Mononuclear cell (primary cell): ENCODE data around the gene DDX6. TPM values are rescaled to one million over a fixed set of nuclear protein-coding genes. Genes with fewer than 3 reads are reported as not detected.
"Not testable (repeated sequence)": the region's sequence is repeated elsewhere in the genome, so short reads cannot be mapped to it uniquely, and the experiment has no call there.

Experiments
- H3K27me3 ChIP-seq: 2 replicates; pipeline ENCODE4 v1.6.0; 2011; ENCODE audit warnings: low read length, control low read depth; ENCODE audit not compliant: insufficient read depth
- H3K4me1 ChIP-seq: 2 replicates; pipeline ENCODE4 v1.5.1; 2011; ENCODE audit warnings: mild to moderate bottlenecking, low read length, control low read depth; ENCODE audit not compliant: insufficient read depth
- H3K4me3 ChIP-seq: 2 replicates; pipeline ENCODE4 v1.5.1; 2011; ENCODE audit warnings: mild to moderate bottlenecking, low read length, moderate library complexity
- H3K9me3 ChIP-seq: 2 replicates; pipeline ENCODE4 v1.5.1; 2011; ENCODE audit warnings: low read depth, mild to moderate bottlenecking, control low read depth, low read length
- total RNA-seq: library from RNA; depleted of rRNA; stranded (reverse); fragments of >200 nt; gene quantifications from one replicate; pipeline ENCODE4 v1.2.3, GENCODE V29; 2012

DDX6 gene
- total RNA-seq, 1 donor, result 462 TPM

- H3K9me3 ChIP-seq, H3K4me3 ChIP-seq, H3K27me3 ChIP-seq, H3K4me1 ChIP-seq: not testable (repeated sequence)
Measured at GRCh38 chr11:118729753-118730152, 61.2 kb downstream of the DDX6 start.

- not testable (repeated sequence) for H3K4me3 ChIP-seq, H3K4me1 ChIP-seq, H3K9me3 ChIP-seq, H3K27me3 ChIP-seq
Measured at GRCh38 chr11:118728112-118728511, 62.9 kb downstream of the DDX6 start.

GRCh38 chr11:118727721-118728066, 63.3 kb downstream of the DDX6 start:
- H3K27me3 ChIP-seq, H3K4me1 ChIP-seq: not testable (repeated sequence)

GRCh38 chr11:118727001-118727720, 63.8 kb downstream of the DDX6 start:
- not testable (repeated sequence) for H3K27me3 ChIP-seq, H3K9me3 ChIP-seq, H3K4me1 ChIP-seq, H3K4me3 ChIP-seq

More at GRCh38 chr11:118727721-118728066, 63.3 kb downstream of the DDX6 start:
- not testable (repeated sequence) for H3K4me3 ChIP-seq, H3K9me3 ChIP-seq

DNA sequence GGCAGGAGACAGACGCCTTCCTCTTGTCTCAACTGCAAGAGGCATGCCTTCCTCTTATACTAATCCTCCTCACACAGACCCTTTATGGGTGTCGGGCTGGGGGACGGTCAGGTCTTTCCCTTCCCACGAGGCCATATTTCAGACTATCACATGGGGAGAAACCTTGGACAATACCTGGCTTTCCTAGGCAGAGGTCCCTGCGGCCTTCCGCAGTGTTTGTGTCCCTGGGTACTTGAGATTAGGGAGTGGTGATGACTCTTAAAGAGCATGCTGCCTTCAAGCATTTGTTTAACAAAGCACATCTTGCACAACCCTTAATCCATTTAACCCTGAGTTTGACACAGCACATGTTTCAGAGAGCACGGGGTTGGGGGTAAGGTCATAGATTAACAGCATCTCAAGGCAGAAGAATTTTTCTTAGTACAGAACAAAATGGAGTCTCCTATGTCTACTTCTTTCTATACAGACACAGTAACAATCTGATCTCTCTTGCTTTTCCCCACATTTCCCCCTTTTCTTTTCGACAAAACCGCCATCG, 69.4 kb downstream of the DDX6 start:
- not testable (repeated sequence) for H3K4me1 ChIP-seq, H3K9me3 ChIP-seq, H3K4me3 ChIP-seq, H3K27me3 ChIP-seq

GRCh38 chr11:118720740-118721139, 70.2 kb downstream of the DDX6 start:
- H3K9me3 ChIP-seq, H3K27me3 ChIP-seq, H3K4me3 ChIP-seq, H3K4me1 ChIP-seq: not testable (repeated sequence)

- H3K4me3 ChIP-seq, H3K27me3 ChIP-seq, H3K9me3 ChIP-seq: not testable (repeated sequence)
- H3K4me1 ChIP-seq, result peaks cover 10% of the 10 kb centered on the region
Measured at GRCh38 chr11:118720078-118720477, 70.9 kb downstream of the DDX6 start.

GRCh38 chr11:118718562-118718961, 72.4 kb downstream of the DDX6 start:
- not testable (repeated sequence) for H3K27me3 ChIP-seq, H3K4me3 ChIP-seq, H3K9me3 ChIP-seq
- peaks cover 11% of the 10 kb centered on the region for H3K4me1 ChIP-seq

- H3K9me3 ChIP-seq, H3K27me3 ChIP-seq, H3K4me3 ChIP-seq: not testable (repeated sequence)
- peaks cover 11% of the 10 kb centered on the region for H3K4me1 ChIP-seq
Measured at GRCh38 chr11:118717733-118718132, 73.2 kb downstream of the DDX6 start.

DNA sequence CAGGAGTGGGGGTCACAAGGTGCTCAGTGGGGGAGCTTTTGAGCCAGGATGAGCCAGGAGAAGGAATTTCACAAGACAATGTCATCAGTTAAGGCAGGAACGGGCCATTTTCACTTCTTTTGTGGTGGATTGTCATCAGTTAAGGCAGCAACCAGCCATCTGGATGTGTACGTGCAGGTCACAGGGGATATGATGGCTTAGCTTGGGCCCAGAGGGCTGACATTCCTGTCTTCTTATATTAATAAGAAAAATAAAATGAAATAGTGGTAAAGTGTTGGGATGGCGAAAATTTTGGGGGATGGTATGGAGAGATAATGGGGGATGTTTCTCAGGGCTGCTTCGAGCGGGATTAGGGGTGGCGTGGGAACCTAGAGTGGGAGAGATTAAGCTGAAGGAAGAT, 73.7 kb downstream of the DDX6 start:
- H3K4me3 ChIP-seq, H3K27me3 ChIP-seq, H3K9me3 ChIP-seq: not testable (repeated sequence)
- H3K4me1 ChIP-seq, result peaks cover 11% of the 10 kb centered on the region

GRCh38 chr11:118715837-118716260, 75.1 kb downstream of the DDX6 start:
- Histone ChIP-seq H3K27me3 (no peaks in the 10 kb centered on the region), H3K4me1 (peaks cover 11% of the 10 kb centered on the region), H3K9me3 (no peaks in the 10 kb centered on the region), H3K4me3 (no peak overlapping the region)

DNA sequence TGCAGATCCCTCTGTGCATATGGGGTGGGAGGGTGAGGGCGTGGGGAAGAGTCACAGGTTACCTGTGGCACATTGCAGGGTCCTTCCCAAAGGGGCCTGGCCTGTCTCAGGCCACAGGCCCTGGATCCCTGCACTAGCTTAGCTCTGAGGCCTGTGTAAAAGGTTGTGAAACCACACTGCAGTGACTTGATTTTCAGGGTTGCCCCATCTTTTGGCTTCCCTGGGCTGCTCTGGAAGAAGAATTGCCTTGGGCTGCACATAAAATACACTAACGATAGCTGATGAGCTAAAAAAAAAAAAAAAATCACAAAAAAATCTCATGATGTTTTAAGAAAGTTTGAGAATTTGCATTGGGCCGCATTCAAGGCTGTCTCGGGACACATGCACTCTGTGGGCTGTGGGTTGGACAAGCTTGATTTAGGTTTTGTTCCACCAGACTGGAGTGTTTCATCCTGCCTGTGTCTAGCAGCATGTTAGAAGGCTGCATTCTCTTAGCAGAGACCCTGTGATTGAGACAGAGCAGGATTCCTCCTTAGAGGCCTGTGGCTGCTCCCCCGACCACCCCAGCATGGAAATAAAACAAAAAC, 75.6 kb downstream of the DDX6 start:
- Histone ChIP-seq H3K4me1 (peaks cover 11% of the 10 kb centered on the region), H3K27me3 (no peaks in the 10 kb centered on the region), H3K9me3 (no peaks in the 10 kb centered on the region), H3K4me3 (no peak overlapping the region)

DNA sequence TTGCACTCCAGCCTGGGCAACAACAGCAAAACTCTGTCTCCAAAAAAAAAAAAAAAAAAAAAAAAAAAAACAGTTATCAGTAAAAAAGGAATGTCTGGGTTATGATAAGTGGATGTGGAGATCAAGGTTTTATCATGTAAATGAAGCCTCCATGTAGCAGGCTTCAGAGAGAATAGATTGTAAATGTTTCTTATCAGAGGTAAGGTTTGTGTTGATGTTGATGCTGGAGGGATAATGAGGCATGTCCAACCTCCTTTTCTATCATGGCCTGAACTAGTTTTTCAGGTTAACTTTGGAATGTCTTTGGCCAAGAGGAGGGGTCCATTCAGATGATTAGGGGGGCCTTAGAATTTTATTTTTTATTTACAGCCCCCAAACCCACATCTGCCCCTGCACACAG, 76.1 kb downstream of the DDX6 start:
- Histone ChIP-seq H3K9me3 (no peaks in the 10 kb centered on the region), H3K27me3 (no peaks in the 10 kb centered on the region), H3K4me1 (peaks cover 11% of the 10 kb centered on the region), H3K4me3 (no peak overlapping the region)

DNA sequence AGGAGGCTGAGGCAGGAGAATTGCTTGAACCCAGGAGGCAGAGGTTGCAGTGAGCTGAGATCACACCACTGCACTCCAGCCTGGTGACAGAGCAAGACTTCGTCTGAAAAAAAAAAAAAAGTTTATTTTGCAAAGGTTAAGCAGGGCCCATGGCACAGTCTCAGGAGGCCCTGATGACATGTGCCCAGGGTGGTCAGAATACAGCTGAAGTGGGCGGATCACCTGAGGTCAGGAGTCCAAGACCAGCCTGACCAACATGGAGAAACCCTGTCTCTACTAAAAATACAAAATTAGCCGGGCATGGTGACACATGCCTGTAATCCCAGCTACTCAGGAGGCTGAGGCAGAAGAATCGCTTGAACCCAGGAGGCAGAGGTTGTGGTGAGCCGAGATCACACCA, 76.5 kb downstream of the DDX6 start:
- peaks cover 11% of the 10 kb centered on the region for H3K4me1 ChIP-seq
- not testable (repeated sequence) for H3K9me3 ChIP-seq, H3K27me3 ChIP-seq, H3K4me3 ChIP-seq

- Histone ChIP-seq H3K4me1 (peaks cover 31% of the 10 kb centered on the region), H3K27me3 (no peaks in the 10 kb centered on the region), H3K9me3 (no peaks in the 10 kb centered on the region), H3K4me3 (no peak overlapping the region)
Measured at GRCh38 chr11:118708296-118708695, 82.7 kb downstream of the DDX6 start.

DNA sequence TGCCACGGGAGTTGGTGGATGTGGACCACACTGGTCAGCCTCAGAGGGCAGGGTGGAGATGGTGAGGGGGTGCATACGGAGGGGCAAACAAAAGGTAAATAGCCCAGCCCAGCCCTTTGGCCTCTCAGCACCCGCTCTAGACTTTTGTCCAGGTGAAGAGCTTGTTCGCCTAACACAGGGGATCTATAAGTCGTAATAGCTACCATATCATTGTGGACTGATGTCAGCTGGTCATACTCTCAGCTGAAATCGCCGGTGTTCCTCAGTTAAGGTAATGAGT, 84.5 kb downstream of the DDX6 start:
- Histone ChIP-seq H3K4me1 (peaks cover 43% of the 10 kb centered on the region), H3K9me3 (no peaks in the 10 kb centered on the region), H3K27me3 (no peaks in the 10 kb centered on the region), H3K4me3 (no peak overlapping the region)
